HCT116 (cell line): ENCODE measurements around the gene PLEKHA6. TPM values are rescaled to one million over a fixed set of nuclear protein-coding genes. Genes with fewer than 3 reads are reported as not detected.

ENCODE experiments used
- ATAC-seq: fragments of 200-7000 bp; cut with Tn5 transposase; 2 replicates; pipeline ENCODE4 v1.9.1; 2020; ENCODE audit warnings: mild to moderate bottlenecking, moderate library complexity
- BruUV-seq: library from RNA; stranded (reverse); fragments of 400-500 nt; replicated peaks from 2 replicates; lab custom pipeline; 2021; lab: Mats Ljungman, UMichigan
- CTCF ChIA-PET: fragments of 300-600 bp; sonication (Branson Sonifier 250); formaldehyde crosslinking; loops from one replicate; lab custom pipeline; 2021; ENCODE audit warnings: antibody characterized with exemption; lab: Charles Lee
- POLR2A ChIA-PET: fragments of 300-600, 350-600 bp; sonication (Branson Sonifier 250); formaldehyde crosslinking; loops from one replicate; lab custom pipeline; 2021; ENCODE audit warnings: antibody characterized with exemption; lab: Charles Lee
- RAD21 ChIA-PET, 2 experiments: fragments of 300-600 bp; sonication (Branson Sonifier 250); formaldehyde crosslinking; loops; one replicate each; lab custom pipeline; 2023; ENCODE audit warnings: low total read pairs in 2 of 2; ENCODE audit not compliant: uncharacterized antibody in 2 of 2, unreplicated experiment in 2 of 2, low non-redundant PET in 1 of 2; lab: Charles Lee
- DNase-seq: peaks from one replicate; pipeline ENCODE4 v3.0.0-alpha.2; 2010; ENCODE audit warnings: low read depth, low spot score
- H2AFZ ChIP-seq: fragments of 200-600 bp; shearing (Covaris generic), sonication (generic); 2 replicates; pipeline ENCODE4 v1.6.1; 2017; ENCODE audit warnings: low read depth, mixed run types, mixed read lengths, antibody characterized with exemption, low read length; ENCODE audit not compliant: poor library complexity, severe bottlenecking
- H3K27ac ChIP-seq: 2 replicates; pipeline ENCODE4 v1.5.1; 2012; ENCODE audit warnings: low read depth, low read length
- H3K27me3 ChIP-seq: fragments of 200-600 bp; sonication (generic); 2 replicates; pipeline ENCODE4 v1.6.1; 2016; ENCODE audit warnings: mixed run types, low read length, mixed read lengths; ENCODE audit not compliant: insufficient read depth
- H3K36me3 ChIP-seq, 2 experiments: fragments of 200-500 bp in 1 of 2; fragments of 200-600 bp in 1 of 2; sonication (Bioruptor generic) in 1 of 2; sonication (generic) in 1 of 2; 2 replicates each; pipeline versions ENCODE4 v1.5.1 to v1.6.1; 2014 to 2016; ENCODE audit warnings: low read length in 2 of 2, inconsistent platforms in 1 of 2, mixed read lengths in 1 of 2, mixed run types in 1 of 2; ENCODE audit not compliant: insufficient read depth in 2 of 2, control insufficient read depth in 1 of 2
- H3K4me1 ChIP-seq, 2 experiments: fragments of 200-600 bp in 1 of 2; sonication (generic) in 1 of 2; 2 replicates each; pipeline versions ENCODE4 v1.5.1 to v1.6.1; 2012 to 2017; ENCODE audit warnings: low read length in 2 of 2, inconsistent platforms in 1 of 2, mild to moderate bottlenecking in 1 of 2, mixed read lengths in 1 of 2, mixed run types in 1 of 2, moderate library complexity in 1 of 2; ENCODE audit not compliant: insufficient read depth in 2 of 2, control insufficient read depth in 1 of 2
- H3K4me2 ChIP-seq: fragments of 200-600 bp; sonication (generic); 2 replicates; pipeline ENCODE4 v1.6.1; 2017; ENCODE audit warnings: mixed run types, low read length, mixed read lengths
- H3K4me3 ChIP-seq, 2 experiments: fragments of 200-600 bp in 1 of 2; sonication (generic) in 1 of 2; replicated peaks in 1 of 2; 2 replicates each; pipeline ENCODE4 v1.5.1; 2011 to 2016; ENCODE audit warnings: low read length in 2 of 2, control low read depth in 1 of 2, low read depth in 1 of 2, mild to moderate bottlenecking in 1 of 2, mixed read lengths in 1 of 2, mixed run types in 1 of 2
- H3K79me2 ChIP-seq: fragments of 200-600 bp; sonication (generic); 2 replicates; pipeline ENCODE4 v1.6.1; 2017; ENCODE audit warnings: mild to moderate bottlenecking, mixed run types, low read length, moderate library complexity, mixed read lengths; ENCODE audit not compliant: insufficient read depth
- H3K9ac ChIP-seq: fragments of 200-600 bp; sonication (generic); 2 replicates; pipeline ENCODE4 v1.6.1; 2016; ENCODE audit warnings: low read length, mixed read lengths
- H3K9me2 ChIP-seq: fragments of 200-600 bp; sonication (generic), shearing (Covaris generic); 2 replicates; pipeline ENCODE4 v1.6.1; 2017; ENCODE audit warnings: mixed run types, mild to moderate bottlenecking, moderate library complexity; ENCODE audit not compliant: insufficient read depth
- H3K9me3 ChIP-seq, 2 experiments: fragments of 200-500 bp in 1 of 2; fragments of 200-600 bp in 1 of 2; sonication (Bioruptor generic) in 1 of 2; sonication (generic) in 1 of 2; 2 replicates each; pipeline ENCODE4 v1.6.1; 2014 to 2017; ENCODE audit warnings: low read length in 2 of 2, mixed read lengths in 2 of 2, inconsistent platforms in 1 of 2, low read depth in 1 of 2, mild to moderate bottlenecking in 1 of 2, mixed run types in 1 of 2, moderate library complexity in 1 of 2; ENCODE audit not compliant: control insufficient read depth in 1 of 2, insufficient read depth in 1 of 2
- H4K20me1 ChIP-seq: fragments of 200-600 bp; sonication (generic), shearing (Covaris generic); 2 replicates; pipeline ENCODE4 v1.6.1; 2017; ENCODE audit warnings: mixed run types, mild to moderate bottlenecking, moderate library complexity; ENCODE audit not compliant: insufficient read depth
- CBX3 ChIP-seq: IDR thresholded peaks from 2 replicates; pipeline ENCODE4 v1.6.1; 2012; ENCODE audit warnings: low read depth
- POLR2AphosphoS5 ChIP-seq: IDR thresholded peaks from 2 replicates; pipeline ENCODE4 v1.6.1; 2011; ENCODE audit warnings: mild to moderate bottlenecking, low read depth, low read length, moderate library complexity
- SP1 ChIP-seq: IDR thresholded peaks from 2 replicates; pipeline ENCODE4 v1.6.1; 2012; ENCODE audit warnings: low read depth
- ZFX ChIP-seq: fragments of 450-650 bp; IDR thresholded peaks from 2 replicates; pipeline ENCODE4 v1.6.1; 2017
- intact Hi-C: fragments of 100-400 bp; cut with micrococcal nuclease; formaldehyde crosslinking; loops from 2 replicates; pipeline ENCODE4 v1.10.0; 2022
- total RNA-seq: library from RNA; stranded (reverse); gene quantifications from one replicate; pipeline ENCODE4 v1.2.1, GENCODE V29; 2021; ENCODE audit not compliant: unreplicated experiment
- TF ChIP-seq, protein P1 (sequence below): IDR thresholded peaks from 2 replicates; pipeline ENCODE4 v1.6.1; 2012; ENCODE audit warnings: low read depth

The PLEKHA6 gene
- total RNA-seq, 1 experiment from 2014 or later = 13.1 TPM

DNA sequence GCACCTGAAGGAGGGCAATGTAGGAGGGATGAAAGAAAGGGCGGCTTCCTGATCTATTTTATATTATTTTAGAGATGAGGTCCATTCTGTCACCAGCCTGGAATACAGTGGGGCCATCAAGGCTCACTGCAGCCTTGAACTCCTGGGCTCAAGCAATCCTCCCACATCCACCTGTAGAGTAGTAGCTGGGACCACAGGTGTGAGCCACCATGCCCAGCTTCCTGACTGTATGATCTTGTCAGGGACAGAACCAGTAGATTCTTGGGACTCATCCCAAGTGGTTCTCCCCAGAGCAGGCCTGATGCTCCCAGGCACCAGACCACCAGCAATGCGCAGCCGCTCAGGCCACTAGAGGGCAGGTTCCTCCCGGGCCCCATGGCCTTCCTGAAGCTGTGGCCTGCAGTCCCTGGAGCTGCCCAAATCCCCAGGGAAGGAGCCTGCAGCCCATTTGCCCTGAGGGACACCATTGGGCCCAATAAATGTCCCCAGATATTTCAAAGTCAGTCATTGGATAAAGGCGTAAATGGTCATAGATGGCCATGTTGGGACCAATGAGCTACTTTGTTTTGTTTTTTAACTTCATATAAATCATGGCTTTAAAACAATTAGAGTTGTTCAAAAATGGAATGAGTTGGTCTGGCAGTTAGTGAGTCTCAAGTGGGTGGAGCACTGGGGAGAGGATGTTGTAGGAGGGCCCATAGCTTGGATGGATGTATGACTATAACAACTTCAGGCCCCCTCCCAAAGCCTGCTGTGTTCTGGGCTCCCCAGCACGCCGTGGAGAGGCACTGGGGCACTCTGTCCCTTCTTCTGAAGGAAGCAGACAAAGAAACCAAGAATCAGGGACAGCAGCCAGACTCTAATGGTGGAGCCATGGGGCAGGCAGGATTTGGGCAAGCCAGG lies 101.3 kb downstream of the PLEKHA6 start (continued):
- TF ChIP-seq, protein P1, sequence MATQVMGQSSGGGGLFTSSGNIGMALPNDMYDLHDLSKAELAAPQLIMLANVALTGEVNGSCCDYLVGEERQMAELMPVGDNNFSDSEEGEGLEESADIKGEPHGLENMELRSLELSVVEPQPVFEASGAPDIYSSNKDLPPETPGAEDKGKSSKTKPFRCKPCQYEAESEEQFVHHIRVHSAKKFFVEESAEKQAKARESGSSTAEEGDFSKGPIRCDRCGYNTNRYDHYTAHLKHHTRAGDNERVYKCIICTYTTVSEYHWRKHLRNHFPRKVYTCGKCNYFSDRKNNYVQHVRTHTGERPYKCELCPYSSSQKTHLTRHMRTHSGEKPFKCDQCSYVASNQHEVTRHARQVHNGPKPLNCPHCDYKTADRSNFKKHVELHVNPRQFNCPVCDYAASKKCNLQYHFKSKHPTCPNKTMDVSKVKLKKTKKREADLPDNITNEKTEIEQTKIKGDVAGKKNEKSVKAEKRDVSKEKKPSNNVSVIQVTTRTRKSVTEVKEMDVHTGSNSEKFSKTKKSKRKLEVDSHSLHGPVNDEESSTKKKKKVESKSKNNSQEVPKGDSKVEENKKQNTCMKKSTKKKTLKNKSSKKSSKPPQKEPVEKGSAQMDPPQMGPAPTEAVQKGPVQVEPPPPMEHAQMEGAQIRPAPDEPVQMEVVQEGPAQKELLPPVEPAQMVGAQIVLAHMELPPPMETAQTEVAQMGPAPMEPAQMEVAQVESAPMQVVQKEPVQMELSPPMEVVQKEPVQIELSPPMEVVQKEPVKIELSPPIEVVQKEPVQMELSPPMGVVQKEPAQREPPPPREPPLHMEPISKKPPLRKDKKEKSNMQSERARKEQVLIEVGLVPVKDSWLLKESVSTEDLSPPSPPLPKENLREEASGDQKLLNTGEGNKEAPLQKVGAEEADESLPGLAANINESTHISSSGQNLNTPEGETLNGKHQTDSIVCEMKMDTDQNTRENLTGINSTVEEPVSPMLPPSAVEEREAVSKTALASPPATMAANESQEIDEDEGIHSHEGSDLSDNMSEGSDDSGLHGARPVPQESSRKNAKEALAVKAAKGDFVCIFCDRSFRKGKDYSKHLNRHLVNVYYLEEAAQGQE = no peak
- TF ChIP-seq SP1 (no peak), ZFX (no peak)

- CTCF ChIA-PET = interaction anchor here (1.2 to 2.4 kb wide), 3 partner anchors 94 to 141 kb away, joined by 4 to 42 read pairs (median 6); partner anchors contain the start of gene PLEKHA6
- no TSS peak for BruUV-seq
Measured at GRCh38 chr1:204257446-204257845, 102.3 kb downstream of the PLEKHA6 start.

More at GRCh38 chr1:204257446-204257845, 102.3 kb downstream of the PLEKHA6 start:
- H3K9me2 ChIP-seq = no peaks in the 10 kb centered on the region
- no peaks in the 10 kb centered on the region; a peak in 1 of 4 replicates for H3K36me3 ChIP-seq
- H2AFZ ChIP-seq = no peak overlapping the region
- intact Hi-C loops = loop anchor here (5.0 kb wide), 1 partner anchor 95 kb away; no protein-coding TSS in a partner anchor
- no peaks in the 10 kb centered on the region for H3K4me1 ChIP-seq
- RAD21 ChIA-PET = no interaction called here
- H3K27me3 ChIP-seq = no peaks in the 10 kb centered on the region
- H4K20me1 ChIP-seq = no peaks in the 10 kb centered on the region
- POLR2A ChIA-PET = no interaction called here
- no peak for TF ChIP-seq POLR2AphosphoS5
- no peak for TF ChIP-seq CBX3
- no peak overlapping the region for H3K9ac ChIP-seq
- H3K4me2 ChIP-seq = no peak overlapping the region
- no peaks in the 10 kb centered on the region for H3K9me3 ChIP-seq
- no peak overlapping the region for H3K4me3 ChIP-seq
- no peaks in the 10 kb centered on the region for H3K79me2 ChIP-seq
- ATAC-seq = no peak
- no peak overlapping the region for H3K27ac ChIP-seq
- DNase-seq = no peak
